Measurements from ENCODE around the gene PRRT3. TPM values are rescaled to one million over a fixed set of nuclear protein-coding genes. Genes with fewer than 3 reads are reported as not detected.
"Not testable (repeated sequence)": the region's sequence is repeated elsewhere in the genome, so short reads cannot be mapped to it uniquely, and the experiment has no call there.

The PRRT3 gene
- polyA plus RNA-seq, 4 donors: 2.9 to 6.6 (median 4.6) TPM

DNA sequence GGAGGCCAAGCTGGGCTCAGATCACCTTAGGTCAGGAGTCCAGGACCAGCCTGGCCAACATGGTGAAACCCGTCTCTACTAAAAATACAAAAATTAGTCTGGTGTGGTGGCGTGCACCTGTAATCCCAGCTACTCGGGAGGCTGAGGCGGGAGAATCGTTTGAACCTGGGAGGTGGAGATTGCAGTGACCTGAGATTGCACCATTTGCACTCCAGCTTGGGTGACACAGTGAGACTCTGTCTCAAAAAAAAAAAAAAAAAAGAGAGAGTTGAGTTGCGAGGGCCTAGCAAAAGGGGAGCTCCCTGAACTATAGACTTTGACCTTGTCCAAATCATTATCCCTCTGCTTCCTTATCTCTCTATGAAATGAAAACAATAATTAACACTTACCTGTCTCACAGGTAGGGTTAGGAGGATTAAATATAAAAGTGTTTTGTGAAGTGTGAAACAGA lies 51.2 kb downstream of the PRRT3 start:
- not testable (repeated sequence) for DNase-seq (ENCODE audit: low read depth in 4 of 4, low spot score in 2 of 4)

DNA sequence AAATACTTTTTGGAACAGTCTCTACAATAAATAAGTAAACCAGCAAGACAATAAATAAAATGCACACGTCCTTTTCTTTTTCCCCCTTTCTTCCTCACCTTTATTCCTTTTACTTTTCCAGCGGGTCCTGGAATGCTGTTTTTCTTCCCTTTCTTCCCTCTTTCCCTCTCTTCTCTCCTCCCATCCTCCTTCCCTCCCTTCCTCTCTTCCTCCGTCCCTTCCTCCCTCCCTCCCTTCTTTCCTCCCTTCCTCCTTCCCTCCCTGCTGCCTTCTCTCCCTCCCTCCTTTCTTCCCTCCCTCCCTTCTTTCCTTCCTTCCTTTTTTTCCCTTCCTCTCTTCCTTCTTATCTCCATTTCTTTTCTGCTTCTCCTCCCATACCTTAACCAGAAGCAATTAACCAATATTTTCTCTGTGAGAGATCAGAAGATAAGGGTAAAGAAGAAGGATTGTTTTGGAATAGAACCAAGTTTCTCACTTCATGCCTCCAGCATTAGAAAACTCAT lies 52.9 kb downstream of the PRRT3 start:
- DNase-seq (ENCODE audit: low read depth in 4 of 4, low spot score in 2 of 4): no peak

DNA sequence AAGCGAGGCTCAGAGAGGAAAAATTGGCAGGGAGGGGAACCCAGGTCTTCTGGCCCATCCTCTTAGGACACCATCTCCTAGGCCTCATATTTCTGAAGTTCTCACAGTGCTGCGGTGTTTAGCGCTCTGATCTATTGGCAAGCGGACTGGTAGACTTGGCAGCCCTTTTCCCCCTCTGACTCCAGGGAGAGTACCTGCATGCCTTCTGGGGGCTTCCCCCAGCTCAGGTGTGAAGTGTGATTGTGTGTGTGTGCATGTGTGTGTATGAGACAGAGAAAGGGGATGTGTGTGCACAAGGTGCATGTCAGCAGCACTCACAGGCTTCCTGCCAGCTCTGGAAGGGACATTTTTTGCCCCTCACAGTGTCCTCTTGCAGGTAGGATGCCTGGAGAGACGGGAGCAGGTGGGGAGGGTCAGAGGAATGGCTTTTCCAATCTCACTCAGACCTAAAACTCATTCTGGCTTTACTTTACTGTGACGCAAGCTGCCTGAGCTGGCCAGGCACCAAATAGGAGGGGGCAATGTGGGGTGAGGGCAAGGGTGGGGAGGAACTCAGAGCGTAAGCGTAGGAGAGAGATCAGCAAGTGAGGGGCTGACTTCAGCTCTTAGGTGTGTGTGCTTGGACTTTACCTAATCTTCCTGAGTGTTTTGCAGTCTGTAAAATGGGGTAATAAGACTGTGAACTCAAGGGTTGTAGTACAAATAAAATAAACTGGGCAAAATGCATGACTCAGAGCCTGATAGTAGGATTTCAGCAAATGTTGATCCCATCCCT lies 53.6 kb downstream of the PRRT3 start:
- DNase-seq (ENCODE audit: low read depth in 4 of 4, low spot score in 2 of 4): no peak

DNA sequence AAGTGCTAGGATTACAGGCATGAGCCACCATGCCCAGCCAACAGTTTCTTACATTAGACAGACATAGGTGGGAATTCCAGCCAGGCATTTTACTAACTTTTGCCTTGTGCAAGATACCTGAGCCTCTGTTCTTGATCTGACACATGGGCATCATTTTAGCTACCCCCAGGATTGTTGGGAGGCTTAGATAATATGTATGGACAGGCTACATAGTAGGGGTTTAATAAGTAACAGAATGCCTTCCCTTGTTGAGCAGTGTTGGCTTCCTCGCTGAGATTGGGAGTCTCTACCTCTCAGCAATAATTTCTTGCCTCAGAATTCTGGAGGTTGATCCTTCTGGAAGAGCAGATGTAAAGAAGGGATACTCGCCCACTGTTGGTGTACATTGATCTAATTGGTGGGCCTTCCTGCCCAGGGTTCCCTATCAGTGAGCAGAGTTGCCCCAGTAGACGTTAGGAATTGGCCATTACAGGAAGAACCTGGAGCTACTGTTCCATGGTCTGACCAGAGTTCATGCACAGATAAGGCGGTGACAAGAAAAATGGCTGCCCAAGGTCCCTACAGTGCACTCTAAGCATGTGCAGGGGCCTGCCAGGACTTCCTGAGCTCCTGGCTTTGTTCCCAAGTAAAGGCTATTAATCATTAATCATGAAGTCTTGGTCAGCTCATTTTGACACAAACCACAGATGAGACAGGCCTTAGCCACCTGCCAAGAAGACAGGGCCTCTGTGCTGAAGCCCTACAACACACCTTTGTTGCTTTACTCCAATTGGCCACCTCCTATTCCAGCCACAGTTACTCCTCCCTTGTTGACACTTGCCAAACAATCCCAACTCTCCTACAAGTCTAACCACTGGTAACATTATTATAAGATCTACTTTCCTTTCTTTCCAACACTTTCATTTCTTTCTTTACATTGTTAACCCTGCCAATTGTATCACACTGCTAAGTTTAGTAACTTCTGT lies 54.5 kb downstream of the PRRT3 start:
- DNase-seq (ENCODE audit: low read depth in 4 of 4, low spot score in 2 of 4): peak in 1 of 4 donors; percentile 69

DNA sequence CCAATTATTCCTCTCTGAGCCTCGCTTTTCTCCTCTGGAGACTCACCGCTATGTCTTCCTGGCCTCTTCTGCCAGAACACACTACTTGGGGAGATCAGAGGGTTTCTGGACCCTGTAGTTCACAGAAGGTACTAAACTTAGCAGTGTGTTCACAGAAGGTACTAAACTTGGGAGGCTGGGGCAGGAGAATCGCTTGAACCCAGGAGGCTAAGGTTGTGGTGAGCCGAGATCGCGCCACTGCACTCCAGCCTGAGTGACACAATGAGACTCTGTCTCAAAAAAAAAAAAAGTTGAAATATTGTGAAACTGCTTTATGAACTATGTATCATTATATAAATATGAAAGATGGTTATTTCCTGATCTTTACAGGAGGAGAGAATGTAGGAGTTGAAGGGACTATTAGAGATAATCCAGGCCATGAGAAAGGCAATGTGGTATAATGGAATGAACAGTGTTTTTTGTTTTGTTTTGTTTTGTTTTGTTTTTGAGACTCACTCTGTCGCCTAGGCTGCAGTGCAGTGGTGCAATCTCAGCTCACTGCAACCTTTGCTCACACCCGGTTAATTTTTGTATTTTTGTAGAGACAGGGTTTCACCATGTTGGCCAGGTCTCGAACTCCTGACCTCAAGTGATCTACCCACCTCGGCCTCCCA lies 55.3 kb downstream of the PRRT3 start:
- DNase-seq (ENCODE audit: low read depth in 4 of 4, low spot score in 2 of 4): not testable (repeated sequence)

DNA sequence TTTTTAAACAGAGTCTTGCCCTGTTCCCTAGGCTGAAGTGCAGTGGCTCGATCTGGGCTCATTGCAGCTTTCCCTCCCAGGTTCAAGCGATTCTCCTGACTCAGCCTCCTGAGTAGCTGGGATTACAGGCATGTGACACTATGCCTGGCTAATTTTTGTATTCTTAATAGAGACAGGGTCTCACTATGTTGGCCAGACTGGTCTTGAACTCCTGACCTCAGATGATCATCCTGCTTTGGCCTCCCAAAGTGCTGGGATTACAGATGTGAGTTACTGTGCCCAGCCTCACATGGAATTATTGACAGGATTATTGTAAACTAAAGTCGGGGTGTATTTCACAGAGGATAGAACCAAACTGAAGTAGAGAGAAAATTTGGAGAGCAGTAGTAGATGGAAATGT lies 56.5 kb downstream of the PRRT3 start:
- not testable (repeated sequence) for DNase-seq (ENCODE audit: low read depth in 4 of 4, low spot score in 2 of 4)

Other genes starting within 250 kb of the PRRT3 start
- gene CPNE9, start 248.6 kb downstream of the PRRT3 start, polyA plus RNA-seq (ENCODE audit: insufficient read length in 4 of 4): under 1 TPM in 2 of 4 donors, not detected in 2; 0.14 to 0.30 TPM
- 10 to 100 TPM; 17.9 to 23.9 (median 20.9) TPM for gene BRPF1, start 220.7 kb downstream of the PRRT3 start, polyA plus RNA-seq (ENCODE audit: insufficient read length in 4 of 4)
- 10 to 100 TPM; 47.5 to 82.6 (median 57.0) TPM for gene OGG1, start 202.5 kb downstream of the PRRT3 start, polyA plus RNA-seq (ENCODE audit: insufficient read length in 4 of 4)
- gene CAMK1, start 182.5 kb downstream of the PRRT3 start, polyA plus RNA-seq (ENCODE audit: insufficient read length in 4 of 4): 10 to 100 TPM; 16.3 to 22.7 (median 21.7) TPM
- gene TADA3, start 159.9 kb downstream of the PRRT3 start, polyA plus RNA-seq (ENCODE audit: insufficient read length in 4 of 4): 10 to 100 TPM; 58.7 to 85.3 (median 72.3) TPM
- 100 to 1,000 TPM; 113 to 161 (median 142) TPM for gene ARPC4, start 159.3 kb downstream of the PRRT3 start, polyA plus RNA-seq (ENCODE audit: insufficient read length in 4 of 4)
- gene TTLL3, start 142.1 kb downstream of the PRRT3 start, polyA plus RNA-seq (ENCODE audit: insufficient read length in 4 of 4): 10 to 100 TPM; 28.2 to 96.7 (median 60.5) TPM
- 10 to 100 TPM; 28.5 to 43.9 (median 36.5) TPM for gene RPUSD3, start 108.4 kb downstream of the PRRT3 start, polyA plus RNA-seq (ENCODE audit: insufficient read length in 4 of 4)
- under 1 TPM in 2 of 4 donors, not detected in 2; 0.17 to 0.21 TPM for gene CIDEC, start 72.2 kb downstream of the PRRT3 start, polyA plus RNA-seq (ENCODE audit: insufficient read length in 4 of 4)
- 10 to 100 TPM; 41.8 to 50.7 (median 44.4) TPM for gene JAGN1, start 61.8 kb downstream of the PRRT3 start, polyA plus RNA-seq (ENCODE audit: insufficient read length in 4 of 4)
- gene IL17RE, start 49.6 kb downstream of the PRRT3 start, polyA plus RNA-seq (ENCODE audit: insufficient read length in 4 of 4): 10 to 100 TPM; 10.3 to 20.3 (median 12.1) TPM
- gene IL17RC, start 35.3 kb downstream of the PRRT3 start, polyA plus RNA-seq (ENCODE audit: insufficient read length in 4 of 4): 10 to 100 TPM; 37.8 to 47.6 (median 41.6) TPM
- gene CRELD1, start 18.6 kb downstream of the PRRT3 start, polyA plus RNA-seq (ENCODE audit: insufficient read length in 4 of 4): 10 to 100 TPM; 48.8 to 80.5 (median 65.6) TPM
- gene EMC3, start 34.4 kb upstream of the PRRT3 start, polyA plus RNA-seq (ENCODE audit: insufficient read length in 4 of 4): 100 to 1,000 TPM in 1 of 4 donors, 10 to 100 TPM in 3; 78.0 to 108 (median 84.2) TPM
- gene FANCD2, start 74.0 kb upstream of the PRRT3 start, polyA plus RNA-seq (ENCODE audit: insufficient read length in 4 of 4): 10 to 100 TPM; 16.2 to 25.6 (median 20.4) TPM
- under 1 TPM in 1 of 4 donors, not detected in 3; 0.27 TPM for gene FANCD2OS, start 155.8 kb upstream of the PRRT3 start, polyA plus RNA-seq (ENCODE audit: insufficient read length in 4 of 4)
- 100 to 1,000 TPM; 179 to 228 (median 199) TPM for gene BRK1, start 163.3 kb upstream of the PRRT3 start, polyA plus RNA-seq (ENCODE audit: insufficient read length in 4 of 4)
- gene VHL, start 189.4 kb upstream of the PRRT3 start, polyA plus RNA-seq (ENCODE audit: insufficient read length in 4 of 4): 10 to 100 TPM; 79.2 to 93.4 (median 79.4) TPM
- 1 to 10 TPM in 1 of 4 donors, under 1 TPM in 3; 0.62 to 1.2 (median 0.86) TPM for gene IRAK2, start 212.5 kb upstream of the PRRT3 start, polyA plus RNA-seq (ENCODE audit: insufficient read length in 4 of 4)